Uterus (tissue), 4 donors: ENCODE measurements around the gene PTPN11. TPM values are rescaled to one million over a fixed set of nuclear protein-coding genes. Genes with fewer than 3 reads are reported as not detected.
"Not testable (repeated sequence)": the region's sequence is repeated elsewhere in the genome, so short reads cannot be mapped to it uniquely, and the experiment has no call there.

Source experiments
- DNase-seq, 2 donors: peaks; one replicate each; pipeline ENCODE4 v3.0.0-alpha.2; 2019 to 2020
- H3K27ac ChIP-seq, 2 donors: fragments of 200-600 bp; sonication (generic); 1 replicate in 1 of 2; 2 replicates in 1 of 2; pipeline ENCODE4 v1.5.1; 2016 to 2018
- H3K27me3 ChIP-seq, 2 donors: fragments of 200-600 bp; sonication (generic); one replicate each; pipeline ENCODE4 v1.5.1; 2018 to 2019; ENCODE audit warnings: control low read depth in 1 of 2
- H3K36me3 ChIP-seq, 2 donors: fragments of 200-600 bp; sonication (generic); one replicate each; pipeline ENCODE4 v1.5.1; 2019; ENCODE audit warnings: control low read depth in 1 of 2
- H3K4me1 ChIP-seq, 2 donors: fragments of 200-600 bp; sonication (generic); one replicate each; pipeline ENCODE4 v1.5.1; 2018 to 2019; ENCODE audit warnings: control low read depth in 1 of 2
- H3K4me3 ChIP-seq, 2 donors: fragments of 200-600 bp; sonication (generic); 1 replicate in 1 of 2; 2 replicates in 1 of 2; pipeline ENCODE4 v1.5.1; 2018 to 2019; ENCODE audit warnings: mild to moderate bottlenecking in 1 of 2
- H3K9me3 ChIP-seq, 2 donors: fragments of 200-600 bp; sonication (generic); one replicate each; pipeline ENCODE4 v1.5.1; 2019; ENCODE audit warnings: control low read depth in 1 of 2
- CTCF ChIP-seq, 4 experiments: fragments of 200-600 bp in 2 of 4; fragments of 450-650 bp in 2 of 4; sonication (generic) in 2 of 4; IDR thresholded peaks; one replicate each; pipeline ENCODE4 v1.5.1; 2016 to 2019; ENCODE audit warnings: antibody characterized with exemption in 4 of 4, mild to moderate bottlenecking in 2 of 4, moderate library complexity in 1 of 4
- POLR2A ChIP-seq, 2 donors: fragments of 450-650 bp; IDR thresholded peaks; one replicate each; pipeline ENCODE4 v1.6.1; 2016; ENCODE audit warnings: antibody characterized with exemption in 2 of 2, mild to moderate bottlenecking in 1 of 2, moderate library complexity in 1 of 2
- intact Hi-C: fragments of 100-400 bp; cut with DNase I; formaldehyde crosslinking; loops from one replicate; pipeline ENCODE4 v1.15.1; 2023; ENCODE audit warnings: low total_unique reads
- total RNA-seq, 4 donors: library from RNA; depleted of rRNA in 3 of 4; stranded (reverse); fragments of >200 nt in 3 of 4; gene quantifications; one replicate each; pipeline versions ENCODE4 v1.1.0 to v1.2.4, GENCODE V29; 2014 to 2023
- donor health status: DM: yes; HTN: yes; CAD: no.

Gene PTPN11
- total RNA-seq, 4 donors from 2014 or later: 45.3 to 116 (median 76.9) TPM

- Histone ChIP-seq H3K27ac (no peak overlapping the region), H3K9me3 (no peaks in the 10 kb centered on the region), H3K36me3 (no peaks in the 10 kb centered on the region), H3K27me3 (no peaks in the 10 kb centered on the region), H3K4me3 (no peak overlapping the region), H3K4me1 (peaks cover 0 to 3% of the 10 kb centered on the region in 2 donors)
- TF ChIP-seq POLR2A (IDR thresholded peaks at IDR 0.05) (no peak), CTCF (IDR thresholded peaks at IDR 0.05) (no peak)
- intact Hi-C loops: no loop called here
- peak in 1 of 2 donors; percentile 29 for DNase-seq
Observed at GRCh38 chr12:112386726-112387125, 32.0 kb upstream of the PTPN11 start.

GRCh38 chr12:112389228-112389627, 29.5 kb upstream of the PTPN11 start:
- H3K4me3 ChIP-seq: no peak overlapping the region
- H3K27me3 ChIP-seq: no peaks in the 10 kb centered on the region
- TF ChIP-seq CTCF (IDR thresholded peaks at IDR 0.05) (no peak), POLR2A (IDR thresholded peaks at IDR 0.05) (no peak)
- no peaks in the 10 kb centered on the region for H3K4me1 ChIP-seq
- intact Hi-C loops: no loop called here
- H3K27ac ChIP-seq: no peak overlapping the region
- DNase-seq: no peak
- H3K36me3 ChIP-seq: no peaks in the 10 kb centered on the region
- no peaks in the 10 kb centered on the region for H3K9me3 ChIP-seq

- H3K4me3 ChIP-seq, H3K36me3 ChIP-seq, DNase-seq, intact Hi-C loops, H3K9me3 ChIP-seq, H3K27me3 ChIP-seq, H3K27ac ChIP-seq, H3K4me1 ChIP-seq: not testable (repeated sequence)
Observed at GRCh38 chr12:112389922-112390654, 28.7 kb upstream of the PTPN11 start.

GRCh38 chr12:112393328-112393727, 25.4 kb upstream of the PTPN11 start:
- no peaks in the 10 kb centered on the region for H3K36me3 ChIP-seq
- DNase-seq: no peak
- H3K4me3 ChIP-seq: no peak overlapping the region
- no peaks in the 10 kb centered on the region for H3K4me1 ChIP-seq
- H3K27ac ChIP-seq: no peak overlapping the region
- no peaks in the 10 kb centered on the region for H3K9me3 ChIP-seq
- intact Hi-C loops: no loop called here
- TF ChIP-seq POLR2A (IDR thresholded peaks at IDR 0.05) (no peak), CTCF (IDR thresholded peaks at IDR 0.05) (no peak)
- no peaks in the 10 kb centered on the region for H3K27me3 ChIP-seq

GRCh38 chr12:112401054-112401453, 17.7 kb upstream of the PTPN11 start:
- intact Hi-C loops: no loop called here
- Histone ChIP-seq H3K4me1 (no peaks in the 10 kb centered on the region), H3K9me3 (no peaks in the 10 kb centered on the region), H3K36me3 (no peaks in the 10 kb centered on the region), H3K27ac (no peak overlapping the region), H3K4me3 (no peak overlapping the region), H3K27me3 (no peaks in the 10 kb centered on the region)
- TF ChIP-seq CTCF (IDR thresholded peaks at IDR 0.05) (no peak), POLR2A (IDR thresholded peaks at IDR 0.05) (no peak)
- no peak for DNase-seq
